D721Med (cell line): ENCODE data around the gene BCAS4.

ENCODE experiments used
- DNase-seq: peaks from one replicate; pipeline ENCODE4 v3.0.0; 2011; ENCODE audit warnings: low spot score; ENCODE audit not compliant: insufficient read length
- FAIRE-seq: peaks from 2 replicates; lab custom pipeline; 2011; peaks lifted over from hg19 to GRCh38; lab: Jason Lieb, UNC
- CTCF ChIP-seq: IDR thresholded peaks from 2 replicates; pipeline ENCODE4 v1.5.1; 2012; ENCODE audit warnings: mild to moderate bottlenecking, control low read depth; ENCODE audit not compliant: insufficient read depth; ENCODE audit errors: missing control alignments

Gene BCAS4

GRCh38 chr20:50893620-50894019, 98.8 kb downstream of the BCAS4 start:
- DNase-seq (no peak), FAIRE-seq (no peak)
- TF ChIP-seq CTCF, result no peak

GRCh38 chr20:50895111-50895830, 100.4 kb downstream of the BCAS4 start:
- FAIRE-seq (no peak), DNase-seq (no peak)
- TF ChIP-seq CTCF, result no peak

GRCh38 chr20:50898475-50898874, 103.6 kb downstream of the BCAS4 start:
- no peak for TF ChIP-seq CTCF
- DNase-seq (no peak), FAIRE-seq (no peak)

- no peak for TF ChIP-seq CTCF
- FAIRE-seq, result no peak
Measured at GRCh38 chr20:50900261-50900660, 105.4 kb downstream of the BCAS4 start.

GRCh38 chr20:50901301-50901700, 106.4 kb downstream of the BCAS4 start:
- no peak for TF ChIP-seq CTCF
- no peak for DNase-seq
- FAIRE-seq, result no peak

More at GRCh38 chr20:50900261-50900660, 105.4 kb downstream of the BCAS4 start:
- no peak for DNase-seq

GRCh38 chr20:50903353-50904051, 108.6 kb downstream of the BCAS4 start:
- DNase-seq (no peak), FAIRE-seq (no peak)
- TF ChIP-seq CTCF, result no peak

- TF ChIP-seq CTCF, result no peak
- FAIRE-seq (no peak), DNase-seq (no peak)
Measured at GRCh38 chr20:50904067-50904570, 109.3 kb downstream of the BCAS4 start.
